HG02870 (cell line): ENCODE data around the gene SLCO2B1.

Experiments used
- ATAC-seq: cut with Tn5 transposase; IDR thresholded peaks from one replicate; pipeline ENCODE4 v1.9.1; 2021; ENCODE audit warnings: mild to moderate bottlenecking, moderate library complexity; ENCODE audit not compliant: unreplicated experiment

SLCO2B1 gene

DNA sequence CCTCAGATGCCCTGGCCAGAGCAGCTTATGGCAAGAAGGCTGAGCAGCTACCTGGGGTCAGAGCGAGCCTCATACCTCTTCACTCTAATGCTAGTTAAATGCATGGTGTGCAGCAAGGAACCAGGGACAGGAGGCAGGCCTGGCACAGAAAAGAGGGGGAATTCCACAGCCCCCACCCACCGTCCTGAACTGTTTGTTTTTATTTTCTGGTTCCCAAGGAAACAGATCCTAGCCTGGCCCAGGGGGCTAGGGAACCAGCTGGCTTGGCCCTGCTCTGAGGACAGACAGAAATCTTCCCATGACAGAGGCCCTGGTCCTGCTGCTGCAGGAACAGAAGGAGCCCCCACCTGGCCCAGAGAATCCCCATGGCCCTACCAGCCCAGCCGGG lies 40.4 kb downstream of the SLCO2B1 start:
- ATAC-seq: no peak

DNA sequence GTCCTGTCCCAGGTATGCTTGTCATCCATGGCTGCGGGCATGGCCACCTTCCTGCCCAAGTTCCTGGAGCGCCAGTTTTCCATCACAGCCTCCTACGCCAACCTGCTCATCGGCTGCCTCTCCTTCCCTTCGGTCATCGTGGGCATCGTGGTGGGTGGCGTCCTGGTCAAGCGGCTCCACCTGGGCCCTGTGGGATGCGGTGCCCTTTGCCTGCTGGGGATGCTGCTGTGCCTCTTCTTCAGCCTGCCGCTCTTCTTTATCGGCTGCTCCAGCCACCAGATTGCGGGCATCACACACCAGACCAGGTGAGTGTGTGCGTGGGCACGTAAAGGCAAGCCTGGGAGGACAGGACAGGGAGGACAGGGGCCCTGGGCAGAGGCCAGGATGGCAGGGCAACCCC lies 42.4 kb downstream of the SLCO2B1 start:
- no peak for ATAC-seq

GRCh38 chr11:75193711-75194110 lies 42.8 kb downstream of the SLCO2B1 start:
- no peak for ATAC-seq

- no peak for ATAC-seq
Measured at GRCh38 chr11:75194147-75194546, 43.2 kb downstream of the SLCO2B1 start.

GRCh38 chr11:75195167-75195962 lies 44.5 kb downstream of the SLCO2B1 start:
- no peak for ATAC-seq

GRCh38 chr11:75196426-75196825 lies 45.5 kb downstream of the SLCO2B1 start:
- no peak for ATAC-seq

DNA sequence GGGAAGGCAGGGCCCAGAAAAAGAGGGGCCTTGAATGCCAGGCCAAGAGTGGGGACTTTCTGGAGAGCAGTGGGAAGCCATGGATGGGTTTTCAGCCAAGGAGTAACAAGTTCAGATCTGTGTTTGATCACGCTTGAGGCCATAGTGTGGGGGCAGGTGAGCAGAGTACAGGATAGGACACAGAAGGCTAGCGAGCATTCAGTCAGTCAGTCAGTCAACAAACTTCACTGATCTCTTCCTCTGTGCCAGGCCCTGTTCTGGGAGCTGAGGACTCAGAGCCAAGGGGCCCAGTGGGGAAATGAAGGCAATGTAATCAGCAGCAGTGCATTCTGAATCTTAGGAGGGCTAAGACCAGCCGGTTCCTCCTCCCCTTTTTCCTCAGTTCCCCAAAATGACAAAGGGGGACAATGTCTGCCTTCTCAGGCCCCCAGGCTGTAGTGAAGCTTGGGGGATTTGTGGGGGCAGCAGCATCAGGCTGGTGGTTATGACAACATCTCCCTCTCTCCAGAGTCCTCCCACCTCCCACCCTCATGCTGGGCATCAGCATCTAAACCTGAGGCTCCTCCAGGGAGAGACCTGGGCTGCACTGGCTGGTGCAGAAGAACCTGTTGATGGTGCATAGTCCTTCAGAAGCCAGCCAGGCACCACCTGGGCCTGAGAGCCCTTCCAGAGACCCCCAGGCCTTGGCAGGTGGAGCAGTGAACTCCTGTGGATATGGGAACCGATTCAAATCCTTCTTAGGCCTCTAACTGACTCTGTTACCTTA lies 46.8 kb downstream of the SLCO2B1 start:
- no peak for ATAC-seq

GRCh38 chr11:75198278-75198973 lies 47.5 kb downstream of the SLCO2B1 start:
- no peak for ATAC-seq

- no peak for ATAC-seq
Measured at GRCh38 chr11:75199412-75199955, 48.6 kb downstream of the SLCO2B1 start.

- ATAC-seq: no peak
Measured at GRCh38 chr11:75200051-75200450, 49.1 kb downstream of the SLCO2B1 start.

DNA sequence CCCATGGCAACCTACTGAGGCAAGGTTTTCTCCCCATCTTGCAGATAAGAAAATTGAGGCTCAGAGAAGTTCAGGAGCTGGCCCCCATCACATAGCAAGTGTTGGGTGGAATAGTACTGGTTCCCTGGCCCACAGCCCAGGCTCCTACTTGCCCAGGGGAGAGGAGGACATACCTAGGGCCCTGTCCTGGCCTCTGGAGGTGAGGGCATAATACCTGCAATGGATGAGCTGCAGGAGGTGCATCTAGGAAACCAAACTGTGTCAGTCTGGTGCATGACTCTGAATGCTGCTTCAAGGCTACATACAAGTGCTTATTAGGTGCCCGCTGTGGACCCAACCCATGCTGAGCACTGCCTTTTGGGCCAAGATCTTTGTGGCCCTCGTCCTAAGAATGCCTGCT lies 49.6 kb downstream of the SLCO2B1 start:
- no peak for ATAC-seq

- ATAC-seq: no peak
Measured at GRCh38 chr11:75201771-75202170, 50.9 kb downstream of the SLCO2B1 start.

DNA sequence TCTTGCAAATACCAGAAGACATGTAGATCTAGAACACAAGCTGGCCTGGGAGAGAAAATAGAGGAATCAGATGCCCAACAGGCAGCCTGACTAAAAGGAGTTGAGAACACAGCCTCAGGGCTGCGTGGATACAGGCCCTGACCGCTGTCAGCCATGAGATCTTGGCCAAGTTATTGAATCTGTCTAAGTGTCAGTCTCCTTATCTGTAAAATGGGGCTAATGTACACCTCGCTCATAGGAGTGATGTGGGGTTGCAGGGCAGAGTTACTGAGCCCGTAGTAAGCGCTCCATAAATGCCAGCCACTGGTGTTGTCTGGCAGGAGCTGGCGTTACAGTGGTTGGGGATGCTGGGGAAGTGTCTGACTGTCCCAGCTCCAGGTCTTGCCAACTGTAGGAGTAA lies 51.3 kb downstream of the SLCO2B1 start:
- ATAC-seq: no peak

- ATAC-seq: no peak
Measured at GRCh38 chr11:75203138-75203537, 52.2 kb downstream of the SLCO2B1 start.

DNA sequence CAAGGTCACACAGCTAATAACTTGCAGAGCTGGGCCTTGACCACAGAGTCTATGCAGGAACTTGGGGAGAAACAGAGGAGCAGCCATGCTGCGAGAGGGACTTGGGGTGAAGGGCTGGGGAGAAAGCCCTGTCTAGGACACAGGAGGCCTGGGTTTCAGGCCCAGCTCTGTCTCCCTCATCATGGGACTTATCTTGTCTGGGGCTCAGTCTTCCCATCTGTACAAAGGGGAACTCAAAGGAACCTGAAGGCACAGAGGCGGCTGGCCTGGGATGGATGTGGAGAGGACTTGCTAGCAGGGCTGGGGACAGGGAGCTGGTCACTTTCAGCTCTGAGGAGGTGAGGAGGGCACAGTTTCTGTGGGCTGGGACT lies 52.7 kb downstream of the SLCO2B1 start:
- ATAC-seq: no peak

DNA sequence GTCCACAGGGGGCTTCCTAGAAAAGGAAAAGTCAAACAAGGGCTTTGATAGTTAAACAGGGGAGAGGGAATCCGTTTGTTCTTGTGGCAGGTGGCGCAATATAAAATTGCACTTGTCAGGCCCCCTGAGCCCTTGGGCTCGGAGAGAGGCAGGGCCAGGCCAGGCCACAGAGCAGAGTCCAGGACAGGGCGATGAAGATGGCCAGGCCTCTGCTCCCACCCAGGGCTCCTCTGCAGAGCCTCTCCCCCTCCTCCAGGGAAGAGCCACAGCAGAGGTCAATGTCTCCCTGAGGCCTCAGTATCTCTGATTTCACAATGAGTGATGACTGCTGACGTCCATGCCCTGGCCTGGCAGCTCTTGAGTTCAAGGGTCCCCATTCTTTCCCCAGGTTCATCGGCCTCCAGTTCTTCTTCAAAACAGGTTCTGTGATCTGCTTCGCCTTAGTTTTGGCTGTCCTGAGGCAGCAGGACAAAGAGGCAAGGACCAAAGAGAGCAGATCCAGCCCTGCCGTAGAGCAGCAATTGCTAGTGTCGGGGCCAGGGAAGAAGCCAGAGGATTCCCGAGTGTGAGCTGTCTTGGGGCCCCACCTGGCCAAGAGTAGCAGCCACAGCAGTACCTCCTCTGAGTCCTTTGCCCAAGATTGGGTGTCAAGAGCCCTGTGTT lies 53.2 kb downstream of the SLCO2B1 start:
- no peak for ATAC-seq

- ATAC-seq: peak; percentile 63
Measured at GRCh38 chr11:75204685-75205563, 54.0 kb downstream of the SLCO2B1 start.

DNA sequence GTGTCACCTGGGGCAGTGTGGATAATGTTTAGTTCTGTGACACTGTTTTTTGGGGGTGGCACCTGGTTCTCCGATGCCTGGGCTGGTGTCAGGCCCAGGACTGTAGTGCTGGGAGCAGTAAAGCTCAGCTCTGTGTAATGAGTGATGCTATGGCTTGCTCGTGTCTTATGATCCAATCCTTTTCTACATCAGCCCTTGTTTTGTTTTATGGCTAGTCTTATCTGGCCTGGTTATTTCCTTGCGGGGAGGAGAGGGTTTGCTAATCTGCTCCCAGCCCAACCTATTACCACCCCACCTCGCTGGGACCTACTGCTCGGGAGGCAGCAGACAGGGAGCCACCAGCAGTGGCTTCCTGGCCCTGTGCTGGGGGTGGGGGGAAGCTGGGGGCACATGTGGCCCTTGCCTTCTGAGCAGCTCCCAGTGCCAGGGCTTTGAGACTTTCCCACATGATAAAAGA lies 54.7 kb downstream of the SLCO2B1 start:
- no peak for ATAC-seq

- ATAC-seq: no peak
Measured at GRCh38 chr11:75208446-75208845, 57.5 kb downstream of the SLCO2B1 start.

- no peak for ATAC-seq
Measured at GRCh38 chr11:75212411-75212810, 61.5 kb downstream of the SLCO2B1 start.
